GM19438 (cell line): ENCODE measurements around the gene PYGB.
"Not testable (repeated sequence)": the region's sequence is repeated elsewhere in the genome, so short reads cannot be mapped to it uniquely, and the experiment has no call there.

ENCODE experiments used
- ATAC-seq: cut with Tn5 transposase; IDR thresholded peaks from one replicate; pipeline ENCODE4 v1.9.1; 2021; ENCODE audit warnings: low read depth; ENCODE audit not compliant: unreplicated experiment

Gene PYGB

GRCh38 chr20:25321991-25322390 is 74.1 kb downstream of the PYGB start:
- no peak for ATAC-seq

GRCh38 chr20:25323496-25324246 is 75.8 kb downstream of the PYGB start:
- no peak for ATAC-seq

- no peak for ATAC-seq
Measured at GRCh38 chr20:25324412-25324811, 76.5 kb downstream of the PYGB start.

GRCh38 chr20:25325073-25325472 is 77.2 kb downstream of the PYGB start:
- no peak for ATAC-seq

GRCh38 chr20:25325997-25326396 is 78.1 kb downstream of the PYGB start:
- no peak for ATAC-seq

- ATAC-seq: no peak
Measured at GRCh38 chr20:25327521-25328235, 79.8 kb downstream of the PYGB start.

- ATAC-seq: no peak
Measured at GRCh38 chr20:25328954-25329498, 81.1 kb downstream of the PYGB start.

GRCh38 chr20:25334972-25335371 is 87.1 kb downstream of the PYGB start:
- ATAC-seq: not testable (repeated sequence)

GRCh38 chr20:25336561-25337422 is 88.9 kb downstream of the PYGB start:
- no peak for ATAC-seq

GRCh38 chr20:25338112-25339023 is 90.5 kb downstream of the PYGB start:
- ATAC-seq: no peak

- no peak for ATAC-seq
Measured at GRCh38 chr20:25339608-25340007, 91.7 kb downstream of the PYGB start.

- no peak for ATAC-seq
Measured at GRCh38 chr20:25340380-25340779, 92.5 kb downstream of the PYGB start.

GRCh38 chr20:25341716-25342680 is 94.1 kb downstream of the PYGB start:
- no peak for ATAC-seq

GRCh38 chr20:25344634-25345033 is 96.7 kb downstream of the PYGB start:
- ATAC-seq: no peak

- no peak for ATAC-seq
Measured at GRCh38 chr20:25345721-25346120, 97.8 kb downstream of the PYGB start.

- no peak for ATAC-seq
Measured at GRCh38 chr20:25346349-25346748, 98.5 kb downstream of the PYGB start.
